MM.1S (cell line): ENCODE data around the gene SLC44A1.

Experiments used
- CTCF ChIP-seq: fragments of 300-600 bp; sonication (generic); IDR thresholded peaks from 2 replicates; pipeline ENCODE4 v1.5.1; 2016; ENCODE audit warnings: antibody characterized with exemption, low read length, mixed read lengths
- EZH2 ChIP-seq: fragments of 300-600 bp; sonication (generic); optimal IDR thresholded peaks from 2 replicates; pipeline ENCODE3; 2017; ENCODE audit warnings: low read depth, mild to moderate bottlenecking, antibody characterized with exemption, low read length, mixed read lengths
- EZH2phosphoT487 ChIP-seq: fragments of 300-600 bp; sonication (generic); IDR thresholded peaks from 2 replicates; pipeline ENCODE4 v1.6.1; 2018; ENCODE audit warnings: antibody characterized with exemption, low read length

DNA sequence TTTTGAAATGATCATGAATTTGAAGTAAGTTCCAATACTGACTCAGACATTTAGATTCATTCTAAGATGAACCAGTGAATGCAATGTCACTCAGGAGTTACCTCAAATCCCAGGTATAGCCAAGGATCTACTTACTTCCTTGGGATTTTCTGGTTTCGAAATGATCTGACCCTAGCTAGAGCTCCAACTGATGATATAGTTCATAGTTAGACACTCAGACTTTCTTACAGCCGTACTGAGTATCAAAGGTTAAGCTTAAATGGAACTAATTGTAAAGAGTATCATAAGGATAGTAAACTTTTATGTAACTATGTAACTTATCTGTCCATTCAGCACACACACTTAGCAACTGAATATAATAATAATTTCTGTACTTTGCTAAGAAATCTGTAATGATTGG is 119.4 kb downstream of the SLC44A1 start:
- TF ChIP-seq CTCF (no peak), EZH2 (no peak), EZH2phosphoT487 (no peak)
